HS-27A (cell line): ENCODE data around the gene COL5A3.
"Not testable (repeated sequence)": the region's sequence is repeated elsewhere in the genome, so short reads cannot be mapped to it uniquely, and the experiment has no call there.

Source experiments
- DNase-seq: peaks from one replicate; pipeline ENCODE4 v3.0.0-alpha.2; 2012; ENCODE audit warnings: low read depth, missing footprints

COL5A3 gene

DNA sequence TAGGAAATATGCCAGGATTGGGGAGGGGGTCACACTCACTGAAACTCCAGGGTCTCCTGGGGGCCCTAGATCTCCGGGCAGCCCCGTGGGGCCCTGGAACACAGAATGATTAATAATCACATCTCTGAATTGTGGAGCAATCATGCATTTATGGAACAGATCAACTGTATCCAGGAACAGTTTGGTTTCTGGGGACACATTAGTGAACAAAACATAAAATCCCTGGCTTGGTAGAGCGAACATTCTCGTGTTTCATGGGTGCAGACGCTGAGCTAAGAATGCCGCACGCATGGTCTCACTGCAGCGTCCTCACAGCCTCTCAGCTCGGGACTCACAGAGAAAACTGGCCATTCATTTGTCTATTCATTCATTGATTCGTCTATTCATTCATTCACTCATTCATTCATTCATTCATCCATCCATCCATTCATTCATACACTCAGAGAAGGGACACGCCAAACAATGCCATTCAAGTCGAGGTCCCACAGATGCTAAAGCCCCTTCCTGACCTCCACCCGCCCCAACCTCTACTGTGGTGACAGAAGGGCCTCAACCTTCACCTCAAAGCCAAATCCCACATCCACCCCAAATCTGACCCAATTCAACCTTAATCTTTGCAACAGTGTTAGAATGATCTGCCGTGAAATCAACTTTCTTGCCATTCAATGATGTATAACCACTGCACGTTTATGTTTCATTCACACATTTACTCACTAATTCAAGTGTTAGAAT is 39.0 kb downstream of the COL5A3 start:
- DNase-seq, result no peak

DNA sequence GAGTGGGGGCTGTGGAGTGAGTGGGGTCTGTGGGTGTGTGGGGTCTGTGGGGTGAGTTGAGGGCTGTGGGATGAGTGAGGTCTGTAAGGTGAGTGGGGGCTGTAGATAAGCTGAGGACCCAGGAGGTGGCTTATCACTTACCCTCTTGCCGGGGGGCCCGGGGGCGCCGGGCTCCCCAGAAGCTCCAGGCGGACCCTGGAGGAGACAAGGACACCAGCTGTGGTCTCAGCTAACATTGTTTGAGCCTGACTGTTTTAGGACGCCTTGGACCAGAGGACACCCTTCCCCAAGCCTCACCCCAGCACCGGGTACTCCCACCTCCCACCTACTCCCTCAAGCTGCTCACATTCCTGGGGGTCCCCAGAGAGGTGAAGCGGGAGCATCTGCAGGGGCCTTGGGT is 39.8 kb downstream of the COL5A3 start:
- no peak for DNase-seq

DNA sequence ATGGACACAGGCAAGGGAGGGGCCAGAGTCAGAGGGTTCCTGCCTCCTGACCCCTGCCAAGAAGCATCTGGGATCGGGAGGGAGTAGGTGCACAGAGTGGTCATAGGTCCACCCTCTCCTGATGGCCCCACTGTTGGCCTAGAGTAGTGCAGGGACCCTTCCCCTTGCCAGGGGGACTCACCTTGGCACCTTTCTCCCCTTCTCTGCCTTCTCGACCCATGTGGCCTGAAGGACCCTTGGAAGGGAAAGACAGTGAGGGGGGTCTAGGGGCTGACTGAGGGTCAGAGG is 40.7 kb downstream of the COL5A3 start:
- DNase-seq, result no peak

- no peak for DNase-seq
Measured at GRCh38 chr19:9968820-9969687, 41.2 kb downstream of the COL5A3 start.

- no peak for DNase-seq
Measured at GRCh38 chr19:9967326-9967725, 43.0 kb downstream of the COL5A3 start.

DNA sequence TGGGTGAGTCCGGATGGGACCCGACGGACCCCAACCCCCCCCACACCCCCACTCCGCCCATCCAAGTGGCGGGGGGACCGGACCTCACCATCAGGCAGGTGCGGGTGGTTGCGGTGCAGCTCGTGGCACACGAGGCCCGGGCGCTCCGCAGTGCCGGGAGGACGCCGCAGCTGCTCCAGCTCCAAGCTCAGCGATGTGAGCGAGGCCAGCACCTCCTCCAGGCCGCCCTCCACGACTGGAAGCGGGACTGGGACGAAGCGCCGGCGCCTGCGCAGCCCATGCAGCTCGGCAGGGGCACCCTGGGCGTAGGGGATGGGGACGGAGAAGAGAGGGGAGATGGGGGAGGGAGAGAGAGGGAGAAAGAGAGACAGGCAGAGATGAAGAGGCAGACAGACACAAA is 43.9 kb downstream of the COL5A3 start:
- DNase-seq, result no peak

DNA sequence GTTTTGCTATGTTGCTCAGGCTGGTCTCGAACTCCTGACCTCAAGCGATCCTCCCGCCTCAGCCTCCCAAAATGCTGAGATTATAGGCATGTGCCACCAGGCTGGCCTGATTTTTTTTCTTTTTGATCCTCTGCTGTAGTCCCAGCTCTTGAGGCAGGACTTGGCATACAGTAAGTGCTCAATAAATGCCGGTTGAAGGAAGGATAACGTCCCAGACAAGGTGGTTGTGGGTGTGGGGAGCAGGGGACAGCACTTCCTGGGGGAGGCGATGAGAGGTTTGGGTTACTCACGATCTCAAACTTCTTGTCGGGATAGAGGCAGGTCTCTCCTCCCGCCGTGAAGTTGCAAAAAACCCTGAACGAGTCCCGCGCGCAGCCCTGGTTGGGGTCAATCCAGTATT is 44.3 kb downstream of the COL5A3 start:
- DNase-seq, result no peak

DNA sequence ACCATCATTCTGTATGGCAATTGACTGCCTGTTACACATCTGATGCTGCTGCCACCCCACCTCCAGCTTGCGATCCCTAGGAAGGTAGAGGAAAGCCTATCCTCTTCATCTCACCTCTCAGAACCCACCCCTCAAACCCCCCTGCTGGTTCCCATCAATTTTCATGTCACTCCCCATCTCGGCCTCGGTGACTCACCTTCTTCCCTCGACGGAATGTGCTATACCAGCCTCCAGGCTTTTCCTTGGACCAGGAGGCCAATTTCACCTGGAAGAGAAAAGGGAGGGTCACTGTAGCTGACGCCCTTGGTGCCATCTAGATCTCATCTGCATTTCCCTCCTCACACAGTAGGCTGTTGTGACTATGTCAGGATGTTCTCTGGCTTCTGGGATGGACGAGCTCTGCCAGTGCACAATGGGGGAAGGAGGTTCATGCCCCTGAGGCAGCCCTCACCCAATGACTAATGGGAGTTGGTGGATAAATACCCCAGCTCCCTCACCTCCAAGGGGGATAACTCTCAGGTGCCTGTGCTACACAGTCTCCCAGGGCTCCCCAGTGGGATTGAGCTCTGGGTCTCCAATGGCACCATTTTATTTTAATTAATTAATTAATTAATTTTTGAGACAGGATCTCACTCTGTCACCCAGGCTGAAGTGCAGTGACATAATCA is 47.5 kb downstream of the COL5A3 start:
- no peak for DNase-seq

GRCh38 chr19:9961103-9961502 is 49.2 kb downstream of the COL5A3 start:
- no peak for DNase-seq

DNA sequence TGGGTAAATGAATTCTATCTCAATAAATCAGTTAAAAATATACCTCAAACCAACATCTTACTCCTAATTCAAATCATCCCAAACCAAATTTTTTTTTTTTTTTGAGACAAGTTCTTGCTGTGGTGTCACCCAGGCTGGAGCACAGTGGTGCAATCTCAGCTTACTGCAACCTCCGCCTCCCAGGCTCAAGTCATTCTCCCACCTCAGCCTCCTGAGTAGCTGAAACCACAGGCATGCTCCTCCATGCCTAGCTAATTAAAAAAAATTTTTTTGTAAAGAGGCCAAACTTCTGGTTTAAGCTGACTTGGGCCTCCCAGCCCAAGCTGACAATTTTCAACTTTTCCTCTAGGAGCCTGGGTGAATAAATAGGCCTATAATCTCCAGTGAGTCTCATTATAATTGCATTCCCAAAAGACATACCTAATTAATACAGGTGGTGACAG is 51.9 kb downstream of the COL5A3 start:
- DNase-seq, result no peak

- DNase-seq, result no peak
Measured at GRCh38 chr19:9956956-9957355, 53.3 kb downstream of the COL5A3 start.

GRCh38 chr19:9953802-9954542 is 56.3 kb downstream of the COL5A3 start:
- no peak for DNase-seq

GRCh38 chr19:9952276-9952675 is 58.0 kb downstream of the COL5A3 start:
- DNase-seq, result no peak

- no peak for DNase-seq
Measured at GRCh38 chr19:9947441-9947840, 62.9 kb downstream of the COL5A3 start.

GRCh38 chr19:9946528-9947125 is 63.7 kb downstream of the COL5A3 start:
- not testable (repeated sequence) for DNase-seq

DNA sequence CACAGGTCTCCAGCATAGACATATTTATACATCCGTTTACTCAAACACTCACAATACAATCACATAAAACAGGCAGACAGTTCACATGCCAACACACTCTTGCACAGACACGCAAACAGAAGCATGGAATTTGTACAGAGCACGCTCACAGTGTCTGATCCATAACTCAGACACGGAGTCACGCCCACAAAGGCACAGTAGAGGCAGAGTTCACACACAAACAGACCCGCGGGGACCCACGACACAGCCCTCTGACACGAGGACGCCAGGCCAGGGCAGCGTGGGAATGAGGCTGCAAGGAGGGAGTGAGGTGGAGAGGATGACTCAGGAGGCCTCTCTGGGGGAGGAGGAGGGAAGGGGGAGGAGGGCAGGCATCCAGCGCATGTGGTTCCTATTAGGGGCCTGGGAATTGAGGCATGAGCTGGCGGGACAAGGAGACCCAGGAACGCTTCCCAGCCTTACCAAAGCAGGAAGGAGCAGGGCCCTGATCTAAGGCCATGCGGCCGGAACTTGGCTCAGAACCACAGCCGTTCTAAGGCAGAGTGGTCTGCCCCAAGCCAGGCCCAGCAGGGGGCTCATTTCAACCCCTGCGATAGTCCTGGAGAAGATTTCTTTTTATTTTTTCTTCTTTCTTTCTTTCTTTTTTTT is 64.9 kb downstream of the COL5A3 start:
- peak; percentile 79 for DNase-seq

DNA sequence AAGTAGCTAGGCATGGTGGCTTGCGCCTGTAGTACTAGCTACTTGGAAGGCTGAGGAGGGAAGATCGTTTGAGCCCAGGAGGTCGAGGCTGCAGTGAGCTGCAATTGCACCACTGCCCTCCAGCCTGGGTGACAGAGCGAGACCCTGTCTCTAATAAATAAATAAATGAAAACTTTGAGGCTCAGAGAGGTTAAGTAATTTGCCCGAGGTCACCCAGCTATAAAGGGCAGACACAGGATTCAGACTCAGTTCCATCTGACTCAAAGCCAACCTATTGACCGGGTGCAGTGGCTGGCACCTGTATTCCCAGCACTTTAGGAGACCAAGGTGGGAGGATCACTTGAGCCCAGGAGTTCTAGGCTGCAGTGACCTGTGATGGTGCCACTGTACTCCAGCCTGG is 66.6 kb downstream of the COL5A3 start:
- no peak for DNase-seq

- no peak for DNase-seq
Measured at GRCh38 chr19:9941671-9942070, 68.6 kb downstream of the COL5A3 start.

- no peak for DNase-seq
Measured at GRCh38 chr19:9941231-9941630, 69.1 kb downstream of the COL5A3 start.

DNA sequence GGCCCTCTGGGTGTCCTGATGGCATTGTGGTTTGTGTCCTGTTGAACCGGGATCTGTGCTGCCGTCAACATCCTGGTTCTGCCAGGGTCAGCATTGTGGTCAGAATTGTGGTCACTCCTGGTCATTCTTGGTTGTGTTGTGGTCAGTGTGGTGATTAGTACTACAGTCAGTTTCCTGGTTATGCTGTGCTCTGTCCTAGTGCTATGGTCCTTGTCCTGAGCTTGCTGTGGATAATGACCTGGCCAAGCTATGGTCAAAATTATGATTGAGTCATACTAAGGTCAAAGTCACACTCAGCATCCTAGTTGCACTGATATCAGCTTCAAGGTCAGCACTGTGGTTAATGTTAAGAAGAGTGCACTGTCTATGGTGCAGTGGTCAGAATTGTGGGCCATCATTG is 69.5 kb downstream of the COL5A3 start:
- DNase-seq, result no peak

GRCh38 chr19:9939301-9939913 is 70.9 kb downstream of the COL5A3 start:
- DNase-seq, result no peak
